ENCODE data around the gene OR2T3. TPM values are rescaled to one million over a fixed set of nuclear protein-coding genes. Genes with fewer than 3 reads are reported as not detected.
"Not testable (repeated sequence)": the region's sequence is repeated elsewhere in the genome, so short reads cannot be mapped to it uniquely, and the experiment has no call there.

Gene OR2T3
- not detected for total RNA-seq
- polyA plus RNA-seq: not detected
- long read RNA-seq, donor 1: 0 reads
- long read RNA-seq, donor 2: 0 reads
- long read RNA-seq, donor 3: 0 reads

GRCh38 chr1:248473051-248473450 is at the start of gene OR2T3:
TSS of gene OR2T3 (plus strand) at chr1:248473351. CDS start at chr1:248473351, 0 bp downstream.
- intact Hi-C loops (cut with DNase I); ATAC-seq; H3K4me1 ChIP-seq; H3K9me3 ChIP-seq; H3K4me3 ChIP-seq; H3K36me3 ChIP-seq; DNase-seq; H3K27me3 ChIP-seq; H3K27ac ChIP-seq: not testable (repeated sequence)
- 63 to 72% methylated on average over 1 to 2 of the region's 2 CpGs for WGBS, 2 donors

- intact Hi-C loops (cut with DNase I); H3K4me3 ChIP-seq; H3K4me1 ChIP-seq; H3K27me3 ChIP-seq; H3K27ac ChIP-seq; DNase-seq; ATAC-seq; H3K36me3 ChIP-seq: not testable (repeated sequence)
- 48 to 51% methylated on average over 3 of the region's 3 CpGs for WGBS, 2 donors
- peaks cover 0 to 14% (median 0%) of the 10 kb centered on the region in 11 donors for H3K9me3 ChIP-seq
Measured at GRCh38 chr1:248427526-248428191, 45.5 kb upstream of the OR2T3 start.

GRCh38 chr1:248428192-248428533 is 45.0 kb upstream of the OR2T3 start:
- H3K27me3 ChIP-seq; H3K27ac ChIP-seq; DNase-seq; intact Hi-C loops (cut with DNase I); H3K36me3 ChIP-seq; H3K4me1 ChIP-seq; ATAC-seq; H3K4me3 ChIP-seq; H3K9me3 ChIP-seq: not testable (repeated sequence)
- 78 to 85% methylated on average over 3 of the region's 3 CpGs for WGBS, 2 donors

GRCh38 chr1:248431683-248432082 is 41.5 kb upstream of the OR2T3 start:
- H3K4me1 ChIP-seq: not testable (repeated sequence)

GRCh38 chr1:248432201-248432600 is 41.0 kb upstream of the OR2T3 start:
- H3K36me3 ChIP-seq; H3K4me3 ChIP-seq; H3K4me1 ChIP-seq; DNase-seq; H3K27ac ChIP-seq; intact Hi-C loops (cut with DNase I); ATAC-seq; H3K9me3 ChIP-seq; H3K27me3 ChIP-seq: not testable (repeated sequence)
- 51% methylated on average over 3 to 4 of the region's 4 CpGs for WGBS, 2 donors

More at GRCh38 chr1:248431683-248432082, 41.5 kb upstream of the OR2T3 start:
- H3K4me3 ChIP-seq; DNase-seq; H3K36me3 ChIP-seq; ATAC-seq; H3K27ac ChIP-seq; intact Hi-C loops (cut with DNase I); H3K9me3 ChIP-seq; H3K27me3 ChIP-seq: not testable (repeated sequence)
- WGBS, 2 donors: 63 to 71% methylated on average over 11 of the region's 11 CpGs

GRCh38 chr1:248433811-248434415 is 39.2 kb upstream of the OR2T3 start:
- 89 to 94% methylated on average over 15 to 36 of the region's 38 CpGs for WGBS, 2 donors
- H3K27ac ChIP-seq; H3K36me3 ChIP-seq; H3K9me3 ChIP-seq; DNase-seq; H3K4me1 ChIP-seq; intact Hi-C loops (cut with DNase I); ATAC-seq; H3K4me3 ChIP-seq; H3K27me3 ChIP-seq: not testable (repeated sequence)

- intact Hi-C loops (cut with DNase I); DNase-seq; H3K4me1 ChIP-seq; H3K27ac ChIP-seq; H3K36me3 ChIP-seq; H3K9me3 ChIP-seq; H3K27me3 ChIP-seq; H3K4me3 ChIP-seq; ATAC-seq: not testable (repeated sequence)
- 89 to 92% methylated on average over 3 to 4 of the region's 6 CpGs for WGBS, 2 donors
Measured at GRCh38 chr1:248434913-248435312, 38.2 kb upstream of the OR2T3 start.

GRCh38 chr1:248436303-248436702 is 36.8 kb upstream of the OR2T3 start:
- DNase-seq; H3K4me3 ChIP-seq; H3K4me1 ChIP-seq; ATAC-seq; intact Hi-C loops (cut with DNase I); H3K9me3 ChIP-seq; H3K27ac ChIP-seq; H3K36me3 ChIP-seq; H3K27me3 ChIP-seq: not testable (repeated sequence)
- WGBS, 2 donors: 65 to 66% methylated on average over 3 of the region's 3 CpGs

GRCh38 chr1:248438668-248439067 is 34.5 kb upstream of the OR2T3 start:
- H3K27me3 ChIP-seq; H3K4me3 ChIP-seq; H3K9me3 ChIP-seq; H3K4me1 ChIP-seq; H3K27ac ChIP-seq; DNase-seq; intact Hi-C loops (cut with DNase I); H3K36me3 ChIP-seq; ATAC-seq: not testable (repeated sequence)
- 43 to 49% methylated on average over 1 of the region's 1 CpG for WGBS, 2 donors

- ATAC-seq; H3K4me3 ChIP-seq; H3K27me3 ChIP-seq; H3K4me1 ChIP-seq; H3K9me3 ChIP-seq; intact Hi-C loops (cut with DNase I); H3K36me3 ChIP-seq; H3K27ac ChIP-seq; DNase-seq: not testable (repeated sequence)
- WGBS, 2 donors: 51 to 60% methylated on average over 5 of the region's 5 CpGs
Measured at GRCh38 chr1:248439283-248439682, 33.9 kb upstream of the OR2T3 start.

- H3K27ac ChIP-seq: not testable (repeated sequence)
Measured at GRCh38 chr1:248442500-248443277, 30.5 kb upstream of the OR2T3 start.

More at GRCh38 chr1:248442500-248443277, 30.5 kb upstream of the OR2T3 start:
- H3K4me3 ChIP-seq; H3K9me3 ChIP-seq; H3K36me3 ChIP-seq; DNase-seq; H3K27me3 ChIP-seq; H3K4me1 ChIP-seq; ATAC-seq; intact Hi-C loops (cut with DNase I): not testable (repeated sequence)
- 40 to 48% methylated on average over 1 of the region's 2 CpGs for WGBS, 2 donors
